ENCODE data around the gene UBE3D. TPM values are rescaled to one million over a fixed set of nuclear protein-coding genes. Genes with fewer than 3 reads are reported as not detected.

The UBE3D gene
- total RNA-seq, 1 experiment from 2014 or later: 5.5 TPM

DNA sequence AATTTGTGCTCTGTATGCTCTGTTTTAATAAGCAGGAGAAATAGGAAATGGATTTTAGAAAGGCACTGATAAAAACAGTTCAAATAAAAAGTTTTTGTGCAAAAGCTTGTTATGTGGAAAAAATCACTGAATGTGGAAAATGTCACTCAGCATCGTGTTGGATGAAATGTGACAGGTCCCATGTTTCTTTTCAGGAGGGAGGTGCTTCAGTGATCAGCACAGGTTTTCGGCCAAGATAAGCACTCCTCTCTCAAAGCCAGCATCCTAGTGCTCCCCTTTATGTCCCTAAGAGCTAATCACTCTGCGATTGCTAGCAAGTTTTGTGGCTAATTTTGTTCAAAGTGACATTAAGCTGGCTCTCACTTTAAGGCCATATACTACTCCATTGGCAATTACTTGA lies 12.0 kb downstream of the UBE3D start:
- no peak for DNase-seq (ENCODE audit: unreplicated experiment)
- Mint-ChIP-seq H3K36me3 (ENCODE audit: insufficient read depth, unreplicated experiment) (peaks cover 28% of the 10 kb centered on the region), H3K4me3 (ENCODE audit: unreplicated experiment) (no peak overlapping the region), H3K27me3 (ENCODE audit: insufficient read depth, unreplicated experiment) (no peaks in the 10 kb centered on the region), H3K4me1 (ENCODE audit: insufficient read depth, unreplicated experiment) (no peaks in the 10 kb centered on the region), H3K27ac (ENCODE audit: low read depth, unreplicated experiment) (no peak overlapping the region), H3K9me3 (ENCODE audit: unreplicated experiment) (no peaks in the 10 kb centered on the region)
- intact Hi-C loops (cut with micrococcal nuclease): loop anchor here (2.0 kb wide), 1 partner anchor 315 kb away; no protein-coding TSS in a partner anchor
- no TSS peak for BruUV-seq (replicated peaks)
- POLR2A ChIA-PET: interaction anchor here (1.0 to 1.7 kb wide), 3 partner anchors 11 to 783 kb away, joined by 3 to 5 read pairs (median 5); no protein-coding TSS in a partner anchor
- TF ChIP-seq, protein P1, sequence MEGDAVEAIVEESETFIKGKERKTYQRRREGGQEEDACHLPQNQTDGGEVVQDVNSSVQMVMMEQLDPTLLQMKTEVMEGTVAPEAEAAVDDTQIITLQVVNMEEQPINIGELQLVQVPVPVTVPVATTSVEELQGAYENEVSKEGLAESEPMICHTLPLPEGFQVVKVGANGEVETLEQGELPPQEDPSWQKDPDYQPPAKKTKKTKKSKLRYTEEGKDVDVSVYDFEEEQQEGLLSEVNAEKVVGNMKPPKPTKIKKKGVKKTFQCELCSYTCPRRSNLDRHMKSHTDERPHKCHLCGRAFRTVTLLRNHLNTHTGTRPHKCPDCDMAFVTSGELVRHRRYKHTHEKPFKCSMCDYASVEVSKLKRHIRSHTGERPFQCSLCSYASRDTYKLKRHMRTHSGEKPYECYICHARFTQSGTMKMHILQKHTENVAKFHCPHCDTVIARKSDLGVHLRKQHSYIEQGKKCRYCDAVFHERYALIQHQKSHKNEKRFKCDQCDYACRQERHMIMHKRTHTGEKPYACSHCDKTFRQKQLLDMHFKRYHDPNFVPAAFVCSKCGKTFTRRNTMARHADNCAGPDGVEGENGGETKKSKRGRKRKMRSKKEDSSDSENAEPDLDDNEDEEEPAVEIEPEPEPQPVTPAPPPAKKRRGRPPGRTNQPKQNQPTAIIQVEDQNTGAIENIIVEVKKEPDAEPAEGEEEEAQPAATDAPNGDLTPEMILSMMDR (IDR thresholded peaks at IDR 0.05; ENCODE audit: unreplicated experiment): no peak
- CTCF ChIA-PET: interaction anchor here (0.6 to 9.7 kb wide), 15 partner anchors 12 to 805 kb away, joined by 3 to 196 read pairs (median 4); partner anchors contain the start of genes DOP1A, IBTK and UBE3D

GRCh38 chr6:83051377-83052172 lies 14.1 kb downstream of the UBE3D start:
- H3K9me3 Mint-ChIP-seq (ENCODE audit: unreplicated experiment): no peaks in the 10 kb centered on the region
- no peak for DNase-seq (ENCODE audit: unreplicated experiment)
- TF ChIP-seq, protein P1 (IDR thresholded peaks at IDR 0.05; ENCODE audit: unreplicated experiment): no peak
- no peak overlapping the region for H3K4me3 Mint-ChIP-seq (ENCODE audit: unreplicated experiment)
- no peak overlapping the region for H3K27ac Mint-ChIP-seq (ENCODE audit: low read depth, unreplicated experiment)
- ChIA-PET CTCF (interaction anchor here (0.6 to 9.7 kb wide), 7 partner anchors 14 to 797 kb away, joined by 3 to 196 read pairs (median 6); partner anchors contain the start of genes DOP1A and UBE3D), POLR2A (no interaction called here)
- BruUV-seq (replicated peaks): no TSS peak
- H3K4me1 Mint-ChIP-seq (ENCODE audit: insufficient read depth, unreplicated experiment): no peaks in the 10 kb centered on the region
- H3K27me3 Mint-ChIP-seq (ENCODE audit: insufficient read depth, unreplicated experiment): no peaks in the 10 kb centered on the region
- intact Hi-C loops (cut with micrococcal nuclease): no loop called here
- peaks cover 18% of the 10 kb centered on the region for H3K36me3 Mint-ChIP-seq (ENCODE audit: insufficient read depth, unreplicated experiment)

- Mint-ChIP-seq H3K27me3 (ENCODE audit: insufficient read depth, unreplicated experiment) (no peaks in the 10 kb centered on the region), H3K4me3 (ENCODE audit: unreplicated experiment) (no peak overlapping the region), H3K36me3 (ENCODE audit: insufficient read depth, unreplicated experiment) (no peaks in the 10 kb centered on the region), H3K4me1 (ENCODE audit: insufficient read depth, unreplicated experiment) (no peaks in the 10 kb centered on the region), H3K27ac (ENCODE audit: low read depth, unreplicated experiment) (no peak overlapping the region), H3K9me3 (ENCODE audit: unreplicated experiment) (no peaks in the 10 kb centered on the region)
- TF ChIP-seq, protein P1 (IDR thresholded peaks at IDR 0.05; ENCODE audit: unreplicated experiment): no peak
- no TSS peak for BruUV-seq (replicated peaks)
- DNase-seq (ENCODE audit: unreplicated experiment): no peak
- intact Hi-C loops (cut with micrococcal nuclease): no loop called here
- POLR2A ChIA-PET: no interaction called here
- CTCF ChIA-PET: interaction anchor here (0.8 to 1.6 kb wide), 6 partner anchors 8 to 777 kb away, joined by 3 to 9 read pairs (median 6); partner anchors contain the start of gene DOP1A
Observed at GRCh38 chr6:83047065-83047754, 18.4 kb downstream of the UBE3D start.

DNA sequence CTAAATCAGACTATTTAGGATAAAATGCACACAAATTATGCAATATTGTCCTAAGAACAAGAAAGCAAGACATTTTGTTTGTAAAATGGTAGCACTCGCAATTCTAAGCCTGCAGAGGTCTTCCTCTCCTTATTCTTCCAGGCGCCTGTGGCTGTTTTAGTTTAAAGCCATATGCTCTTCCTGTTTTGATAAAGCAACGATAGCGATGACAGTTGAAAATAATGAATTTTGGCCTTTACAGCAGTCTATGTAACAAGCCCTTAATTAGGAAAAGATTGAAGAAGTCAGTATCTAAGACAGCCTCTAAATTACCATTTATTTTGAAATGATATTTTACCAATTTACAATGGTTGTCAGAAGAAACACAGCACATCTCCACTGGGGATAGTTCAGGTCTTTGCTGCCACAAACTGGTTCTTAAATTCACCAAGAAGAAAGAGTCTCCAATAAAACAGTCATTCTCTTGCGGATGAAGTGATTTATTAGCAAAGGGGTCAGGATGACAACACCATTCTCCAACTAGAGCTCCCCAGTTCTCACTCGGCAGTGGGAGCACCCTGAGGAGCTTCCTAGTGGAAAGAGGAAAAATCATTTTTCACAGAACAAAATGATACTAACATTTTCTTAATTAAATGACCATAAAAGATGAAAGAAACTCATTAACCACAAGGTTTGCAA lies 21.4 kb downstream of the UBE3D start:
- no peaks in the 10 kb centered on the region for H3K4me1 Mint-ChIP-seq (ENCODE audit: insufficient read depth, unreplicated experiment)
- no TSS peak for BruUV-seq (replicated peaks)
- H3K36me3 Mint-ChIP-seq (ENCODE audit: insufficient read depth, unreplicated experiment): no peaks in the 10 kb centered on the region
- intact Hi-C loops (cut with micrococcal nuclease): no loop called here
- H3K9me3 Mint-ChIP-seq (ENCODE audit: unreplicated experiment): no peaks in the 10 kb centered on the region
- no peak for DNase-seq (ENCODE audit: unreplicated experiment)
- no peak overlapping the region for H3K4me3 Mint-ChIP-seq (ENCODE audit: unreplicated experiment)
- ChIA-PET POLR2A (no interaction called here), CTCF (no interaction called here)
- TF ChIP-seq, protein P1 (IDR thresholded peaks at IDR 0.05; ENCODE audit: unreplicated experiment): no peak
- no peaks in the 10 kb centered on the region for H3K27me3 Mint-ChIP-seq (ENCODE audit: insufficient read depth, unreplicated experiment)
- H3K27ac Mint-ChIP-seq (ENCODE audit: low read depth, unreplicated experiment): no peak overlapping the region
